HG02973 (cell line): Measurements from ENCODE around the gene ABCA4.

Experiments
- ATAC-seq: cut with Tn5 transposase; IDR thresholded peaks from one replicate; pipeline ENCODE4 v1.9.1; 2021; ENCODE audit warnings: moderate library complexity; ENCODE audit not compliant: unreplicated experiment

The ABCA4 gene

GRCh38 chr1:94056171-94056570, 64.8 kb downstream of the ABCA4 start:
- no peak for ATAC-seq

DNA sequence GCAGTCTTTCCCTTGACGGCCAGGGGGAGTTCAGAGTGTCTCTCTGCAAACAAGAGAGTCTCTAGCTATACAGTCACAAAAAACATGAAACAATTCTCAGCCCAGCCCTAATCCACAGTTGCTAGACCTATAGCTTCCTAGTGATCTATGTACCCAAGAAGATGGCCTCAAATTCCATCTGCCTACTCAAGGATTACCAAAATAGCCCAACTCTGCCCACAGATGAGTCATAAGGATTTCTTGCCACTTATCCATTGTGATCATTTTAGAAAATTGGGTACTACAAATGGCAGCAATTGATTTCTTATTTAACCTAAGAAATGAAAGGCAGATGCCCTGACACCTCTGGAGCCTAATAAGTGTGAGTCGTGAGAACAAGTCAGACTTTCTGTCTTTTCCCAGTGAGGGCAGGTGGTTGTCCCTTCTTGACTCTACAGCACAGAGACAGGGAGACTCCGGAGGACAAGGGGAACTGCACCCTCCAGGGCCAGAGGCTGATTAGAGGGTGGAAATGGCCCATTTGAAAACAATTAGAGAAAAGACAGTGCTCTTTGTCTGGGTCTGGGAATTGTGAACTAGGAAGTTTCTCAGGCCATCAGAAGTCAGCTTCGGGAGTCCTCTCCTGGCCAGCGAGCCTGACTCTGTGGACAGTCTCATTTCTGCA, 65.4 kb downstream of the ABCA4 start:
- no peak for ATAC-seq

GRCh38 chr1:94050675-94051074, 70.3 kb downstream of the ABCA4 start:
- no peak for ATAC-seq

DNA sequence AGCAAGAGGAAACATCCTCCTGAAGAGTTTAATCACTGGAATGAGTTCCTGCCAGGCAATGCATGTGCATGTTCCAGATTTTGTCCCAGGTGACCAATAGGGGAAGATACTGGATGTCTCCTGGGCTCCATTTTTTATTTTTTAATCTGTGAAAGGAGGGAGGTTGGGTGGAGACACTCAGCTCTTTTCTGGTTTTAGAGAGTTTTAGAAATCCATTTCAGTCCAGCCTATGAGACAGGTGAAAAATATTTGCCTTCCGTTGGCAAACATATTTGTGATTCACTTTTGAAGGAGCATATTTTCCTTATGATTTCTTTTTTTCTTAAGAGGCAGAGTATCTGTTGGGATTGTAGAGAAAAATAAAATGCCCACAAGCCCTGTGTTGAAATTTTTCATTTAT, 70.7 kb downstream of the ABCA4 start:
- ATAC-seq = no peak

DNA sequence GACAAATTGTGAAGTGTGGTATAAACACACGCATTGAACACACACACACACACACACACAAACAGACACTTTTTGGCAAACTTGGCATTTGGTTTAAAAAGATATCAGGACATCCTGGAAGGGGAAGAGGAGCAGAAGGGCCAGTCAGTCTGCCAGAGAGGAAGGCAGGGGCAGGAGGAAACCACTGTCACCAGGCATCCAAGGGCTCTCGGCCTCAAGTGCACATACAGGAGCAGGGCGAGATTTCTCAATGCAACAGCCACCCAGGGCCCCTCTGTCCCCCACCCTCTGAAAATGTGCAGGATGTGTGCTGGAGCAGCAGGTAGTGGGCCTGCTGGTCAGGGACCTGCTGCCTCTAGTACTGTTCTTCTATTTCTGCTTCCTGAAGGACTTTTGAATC, 71.2 kb downstream of the ABCA4 start:
- no peak for ATAC-seq

DNA sequence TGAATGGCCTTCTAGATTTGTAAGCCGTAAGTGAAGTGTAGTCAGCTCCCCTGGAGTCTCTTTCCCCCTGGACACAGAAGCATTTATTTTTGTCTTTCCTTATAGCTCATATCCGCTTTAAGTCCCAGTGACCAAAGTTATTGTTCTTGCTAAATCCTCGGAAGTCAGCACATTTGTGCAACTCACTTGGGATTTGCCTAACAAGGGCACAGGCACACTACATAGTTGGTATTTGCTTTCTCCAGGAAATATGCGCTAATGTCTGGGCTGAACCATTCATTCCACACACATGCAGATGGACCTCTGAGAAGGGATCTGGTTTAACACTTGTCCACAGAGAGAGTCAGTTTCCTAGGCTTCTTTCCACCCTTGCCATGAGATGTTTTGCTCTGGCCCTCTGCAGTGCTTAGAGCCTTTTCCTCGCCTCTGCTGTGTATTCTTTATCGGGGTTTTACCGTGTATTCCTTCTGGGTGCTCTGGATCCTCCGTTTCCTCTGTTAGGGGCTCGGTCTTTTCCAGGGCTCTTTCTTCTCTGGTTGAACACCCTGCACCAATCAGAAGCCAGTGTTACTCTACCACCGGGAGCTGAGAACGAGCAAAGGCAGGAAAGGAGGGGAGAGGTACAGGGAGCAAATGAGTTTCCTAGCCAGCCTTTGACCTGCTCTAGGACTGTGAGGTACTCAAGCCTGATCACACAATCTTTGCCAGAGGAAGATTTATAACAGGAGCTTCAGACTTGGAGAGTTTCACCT, 72.4 kb downstream of the ABCA4 start:
- ATAC-seq = no peak

DNA sequence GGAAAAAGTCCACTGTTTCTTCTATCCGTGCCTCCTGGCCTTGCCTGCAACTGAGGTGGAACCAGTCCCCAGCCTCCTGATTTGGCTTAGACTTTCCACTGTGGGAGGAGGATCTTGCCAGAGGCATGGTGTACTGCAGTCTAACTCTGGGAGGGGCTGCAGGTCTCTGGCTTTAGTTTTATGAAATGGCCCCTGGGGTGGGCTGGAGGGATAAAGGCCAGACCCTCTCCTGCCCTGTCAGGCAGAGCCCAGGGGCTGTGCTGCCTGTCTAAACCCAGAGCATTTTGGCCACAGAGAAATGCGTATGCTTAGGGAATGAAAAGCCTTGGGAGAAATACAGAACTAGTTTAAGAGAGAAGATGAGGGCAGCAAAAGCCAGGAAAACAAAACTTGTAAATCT, 73.0 kb downstream of the ABCA4 start:
- no peak for ATAC-seq

DNA sequence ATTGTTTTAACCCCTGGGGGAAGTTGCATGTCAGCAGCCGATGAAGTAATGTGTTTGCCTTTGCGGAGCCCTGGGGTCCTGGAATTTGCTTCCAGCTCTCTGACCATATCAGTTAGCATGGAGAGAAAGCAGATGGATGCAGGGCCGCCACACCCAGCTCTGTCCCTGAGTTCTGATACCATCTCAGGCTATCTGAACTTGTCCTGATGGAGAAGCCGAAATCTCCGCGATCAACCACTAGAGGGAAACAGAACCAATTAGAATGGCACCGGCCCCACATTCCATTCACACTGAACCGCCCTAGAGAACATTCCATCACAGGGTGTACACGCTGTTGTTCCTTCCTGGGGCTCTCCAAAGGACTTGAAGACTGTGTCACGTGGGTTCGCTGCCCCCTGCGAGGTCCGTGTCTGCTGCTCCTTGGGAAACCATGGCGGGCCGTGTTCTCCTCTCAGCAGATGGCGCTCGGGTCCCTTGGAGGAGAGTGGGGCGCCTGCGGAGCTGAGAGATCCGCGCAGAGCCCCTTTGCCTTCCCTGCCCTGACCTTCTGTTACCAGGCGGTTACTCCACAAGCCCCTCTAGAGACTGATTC, 75.4 kb downstream of the ABCA4 start:
- no peak for ATAC-seq

GRCh38 chr1:94044891-94045290, 76.1 kb downstream of the ABCA4 start:
- no peak for ATAC-seq

DNA sequence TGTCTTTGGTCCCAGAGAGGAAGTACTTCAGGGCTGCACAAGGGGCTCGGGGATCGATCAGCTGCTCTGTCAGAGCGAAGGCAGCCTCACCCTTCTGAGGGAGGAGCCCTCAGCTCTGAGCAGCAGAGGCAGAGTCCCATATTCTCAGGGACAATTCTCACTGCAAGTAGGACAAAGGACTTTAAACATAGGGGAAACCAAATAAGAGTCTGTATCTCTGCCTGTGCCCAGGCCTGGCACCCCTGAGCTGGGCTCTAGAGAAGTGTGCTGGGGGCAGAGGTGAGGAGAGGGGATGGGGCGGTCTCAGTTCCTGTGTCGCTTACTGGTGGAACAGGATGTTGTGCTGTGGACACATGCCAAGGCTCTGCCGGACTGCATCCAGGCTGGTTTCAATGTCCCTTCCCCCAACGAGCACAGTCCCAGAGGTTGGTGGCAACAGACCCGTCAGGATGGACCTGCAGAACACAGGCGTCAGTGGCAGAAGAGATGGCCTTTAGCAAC, 76.6 kb downstream of the ABCA4 start:
- ATAC-seq = no peak

DNA sequence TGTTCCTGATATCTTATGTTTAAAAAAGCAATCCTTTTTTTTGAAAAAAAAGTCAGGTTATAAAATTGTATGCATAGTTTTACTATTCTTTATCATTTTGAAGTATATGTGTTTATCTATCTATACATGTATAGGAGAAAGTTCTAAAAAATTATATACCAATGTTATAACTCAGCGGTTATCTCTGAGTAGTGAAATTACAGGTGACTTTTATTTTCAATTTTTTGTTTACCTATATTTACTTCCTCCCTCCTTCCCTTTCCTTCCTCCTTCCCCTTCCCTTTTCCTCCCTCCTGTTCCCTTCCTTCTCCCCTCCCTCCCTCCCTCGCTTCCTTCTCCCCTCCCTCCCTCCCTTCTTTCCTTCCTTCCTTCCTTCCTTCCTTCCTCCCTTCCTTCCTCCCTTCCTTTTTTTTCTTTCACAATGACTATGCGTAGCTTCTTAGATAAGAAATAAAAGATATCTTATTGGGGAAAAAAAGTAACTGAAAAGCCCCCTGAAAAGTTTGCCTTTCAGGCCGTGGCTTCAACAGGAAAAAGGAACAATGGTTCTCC, 77.1 kb downstream of the ABCA4 start:
- ATAC-seq = no peak

DNA sequence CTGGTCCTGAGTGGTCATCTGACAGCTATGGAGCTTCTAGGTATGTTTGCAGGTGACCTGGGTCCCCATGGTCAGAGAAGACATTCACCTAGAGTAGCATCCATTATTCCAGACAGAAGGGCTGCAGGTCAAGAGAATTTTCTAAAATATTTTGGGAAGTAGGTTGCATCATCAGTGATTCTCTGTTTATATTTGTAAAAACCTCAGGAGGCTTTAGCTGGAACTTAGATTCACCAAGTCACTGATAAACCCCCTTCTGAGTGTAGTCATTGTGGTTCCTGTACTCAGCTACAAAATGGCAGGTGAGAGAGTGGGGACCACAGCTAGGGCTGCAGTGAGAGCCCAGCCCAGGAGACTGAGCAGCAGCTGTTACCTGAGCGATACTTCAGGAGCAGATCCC, 78.6 kb downstream of the ABCA4 start:
- ATAC-seq = no peak

- no peak for ATAC-seq
Observed at GRCh38 chr1:94039871-94040569, 80.9 kb downstream of the ABCA4 start.

- ATAC-seq = no peak
Observed at GRCh38 chr1:94039514-94039870, 81.5 kb downstream of the ABCA4 start.

GRCh38 chr1:94038511-94038910, 82.4 kb downstream of the ABCA4 start:
- no peak for ATAC-seq

GRCh38 chr1:94037392-94038229, 83.3 kb downstream of the ABCA4 start:
- ATAC-seq = peak; percentile 53

- no peak for ATAC-seq
Observed at GRCh38 chr1:94036730-94037129, 84.2 kb downstream of the ABCA4 start.

- no peak for ATAC-seq
Observed at GRCh38 chr1:94033849-94034248, 87.1 kb downstream of the ABCA4 start.

DNA sequence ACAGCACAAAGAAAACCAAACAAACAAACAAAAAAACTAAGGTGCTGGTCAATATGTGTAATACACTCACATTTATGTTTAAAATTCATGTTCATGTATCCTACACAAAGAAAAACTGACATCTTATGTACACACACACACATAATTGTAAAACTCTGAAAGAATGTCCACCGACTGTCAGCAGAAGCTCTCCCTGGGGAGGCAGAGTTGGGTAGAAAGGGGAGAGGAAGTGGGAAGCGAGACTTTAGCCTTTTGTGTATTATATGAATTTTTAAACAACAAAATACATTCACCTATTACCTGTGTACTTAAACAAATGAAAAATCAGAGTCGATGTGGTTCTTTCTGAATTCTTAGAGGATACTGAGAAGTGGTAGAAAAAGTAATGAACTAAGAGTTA, 88.3 kb downstream of the ABCA4 start:
- no peak for ATAC-seq

- no peak for ATAC-seq
Observed at GRCh38 chr1:94031591-94031990, 89.4 kb downstream of the ABCA4 start.
